Mesenchymal stem cell (in vitro differentiated cells and primary cell): ENCODE data around the gene PPP4R3B.
"Not testable (repeated sequence)": the region's sequence is repeated elsewhere in the genome, so short reads cannot be mapped to it uniquely, and the experiment has no call there.

ENCODE experiments used
- DNase-seq: peaks from one replicate; pipeline ENCODE4 v3.0.0-alpha.2; 2013
- H2AFZ ChIP-seq: one replicate; pipeline ENCODE4 v1.6.1; 2013; ENCODE audit warnings: low read depth, mild to moderate bottlenecking, control low read depth, inconsistent platforms, low read length, moderate library complexity
- H2AK5ac ChIP-seq: 2 replicates; pipeline ENCODE4 v1.6.1; 2013; ENCODE audit warnings: low read length, moderate library complexity, mild to moderate bottlenecking, inconsistent platforms; ENCODE audit not compliant: severe bottlenecking
- H2BK120ac ChIP-seq: one replicate; pipeline ENCODE4 v1.6.1; 2013; ENCODE audit warnings: low read depth, mild to moderate bottlenecking, inconsistent platforms, low read length, moderate library complexity
- H2BK12ac ChIP-seq, 2 experiments: one replicate each; pipeline ENCODE4 v1.6.1; 2013; ENCODE audit warnings: inconsistent platforms in 2 of 2, low read length in 2 of 2, mild to moderate bottlenecking in 2 of 2, moderate library complexity in 2 of 2, control low read depth in 1 of 2
- H2BK15ac ChIP-seq: one replicate; pipeline ENCODE4 v1.6.1; 2013; ENCODE audit warnings: mild to moderate bottlenecking, low read depth, inconsistent platforms; ENCODE audit not compliant: poor library complexity, severe bottlenecking
- H2BK5ac ChIP-seq: 2 replicates; pipeline ENCODE4 v1.6.1; 2013; ENCODE audit warnings: low read depth, mild to moderate bottlenecking, low read length, control low read depth, inconsistent platforms; ENCODE audit not compliant: poor library complexity, severe bottlenecking
- H3K14ac ChIP-seq, 2 experiments: one replicate each; pipeline ENCODE4 v1.6.1; 2013; ENCODE audit warnings: inconsistent platforms in 2 of 2, low read length in 2 of 2, control low read depth in 1 of 2, mild to moderate bottlenecking in 1 of 2, moderate library complexity in 1 of 2
- H3K18ac ChIP-seq, 2 experiments: one replicate each; pipeline ENCODE4 v1.6.1; 2013; ENCODE audit warnings: inconsistent platforms in 2 of 2, low read length in 2 of 2, control low read depth in 1 of 2, low read depth in 1 of 2, mild to moderate bottlenecking in 1 of 2
- H3K23ac ChIP-seq, 2 experiments: one replicate each; pipeline ENCODE4 v1.6.1; 2013; ENCODE audit warnings: inconsistent platforms in 2 of 2, low read length in 2 of 2, mild to moderate bottlenecking in 2 of 2, moderate library complexity in 2 of 2, control low read depth in 1 of 2
- H3K27ac ChIP-seq: 2 replicates; pipeline ENCODE4 v1.5.1; 2013; ENCODE audit warnings: mild to moderate bottlenecking, moderate library complexity, low read length, control low read depth, inconsistent platforms; ENCODE audit not compliant: poor library complexity, severe bottlenecking
- H3K27me3 ChIP-seq, 2 experiments: 2 replicates each; pipeline versions ENCODE4 v1.6.1 to v1.7.0; 2013; ENCODE audit warnings: low read length in 2 of 2, mild to moderate bottlenecking in 2 of 2, moderate library complexity in 2 of 2, control low read depth in 1 of 2, inconsistent platforms in 1 of 2; ENCODE audit not compliant: control insufficient read depth in 1 of 2, insufficient read depth in 1 of 2
- H3K36me3 ChIP-seq, 2 experiments: 2 replicates each; pipeline versions ENCODE4 v1.6.1 to v1.7.0; 2013; ENCODE audit warnings: low read length in 2 of 2, control low read depth in 1 of 2, inconsistent platforms in 1 of 2, low read depth in 1 of 2, mild to moderate bottlenecking in 1 of 2; ENCODE audit not compliant: insufficient read depth in 2 of 2, control insufficient read depth in 1 of 2
- H3K4ac ChIP-seq, 2 experiments: one replicate each; pipeline ENCODE4 v1.6.1; 2013; ENCODE audit warnings: inconsistent platforms in 2 of 2, low read length in 2 of 2, mild to moderate bottlenecking in 2 of 2, moderate library complexity in 2 of 2, control low read depth in 1 of 2, low read depth in 1 of 2
- H3K4me1 ChIP-seq: 2 replicates; pipeline ENCODE4 v1.6.1; 2013; ENCODE audit warnings: low read depth, low read length, control low read depth; ENCODE audit not compliant: control insufficient read depth, insufficient read depth
- H3K4me2 ChIP-seq: 2 replicates; pipeline ENCODE4 v1.6.1; 2013; ENCODE audit warnings: low read length, mild to moderate bottlenecking, inconsistent platforms; ENCODE audit not compliant: poor library complexity, severe bottlenecking
- H3K4me3 ChIP-seq, 2 experiments: 2 replicates each; pipeline versions ENCODE4 v1.5.1 to v1.7.0; 2013; ENCODE audit warnings: low read length in 2 of 2, mild to moderate bottlenecking in 2 of 2, control low read depth in 1 of 2, low read depth in 1 of 2; ENCODE audit not compliant: insufficient read depth in 1 of 2
- H3K79me1 ChIP-seq: replicated peaks from 2 replicates; pipeline ENCODE4 v1.6.1; 2013; ENCODE audit warnings: mild to moderate bottlenecking, control low read depth, low read length, inconsistent platforms; ENCODE audit not compliant: poor library complexity, severe bottlenecking
- H3K9ac ChIP-seq: 2 replicates; pipeline ENCODE4 v1.7.0; 2013; ENCODE audit warnings: mild to moderate bottlenecking, low read length, moderate library complexity
- H3K9me3 ChIP-seq: 2 replicates; pipeline ENCODE4 v1.7.0; 2013; ENCODE audit warnings: mild to moderate bottlenecking, low read length; ENCODE audit not compliant: control insufficient read depth
- H4K8ac ChIP-seq: one replicate; pipeline ENCODE4 v1.6.1; 2013; ENCODE audit warnings: inconsistent platforms, mild to moderate bottlenecking, low read length, moderate library complexity
- H4K91ac ChIP-seq: one replicate; pipeline ENCODE4 v1.6.1; 2013; ENCODE audit warnings: mild to moderate bottlenecking, low read length, inconsistent platforms
- WGBS: methylation state at CpG from one replicate; pipeline ENCODE4 v1.1.7; 2013; ENCODE audit warnings: mixed read lengths; 5-methylcytosine and 5-hydroxymethylcytosine counted together

The PPP4R3B gene

DNA sequence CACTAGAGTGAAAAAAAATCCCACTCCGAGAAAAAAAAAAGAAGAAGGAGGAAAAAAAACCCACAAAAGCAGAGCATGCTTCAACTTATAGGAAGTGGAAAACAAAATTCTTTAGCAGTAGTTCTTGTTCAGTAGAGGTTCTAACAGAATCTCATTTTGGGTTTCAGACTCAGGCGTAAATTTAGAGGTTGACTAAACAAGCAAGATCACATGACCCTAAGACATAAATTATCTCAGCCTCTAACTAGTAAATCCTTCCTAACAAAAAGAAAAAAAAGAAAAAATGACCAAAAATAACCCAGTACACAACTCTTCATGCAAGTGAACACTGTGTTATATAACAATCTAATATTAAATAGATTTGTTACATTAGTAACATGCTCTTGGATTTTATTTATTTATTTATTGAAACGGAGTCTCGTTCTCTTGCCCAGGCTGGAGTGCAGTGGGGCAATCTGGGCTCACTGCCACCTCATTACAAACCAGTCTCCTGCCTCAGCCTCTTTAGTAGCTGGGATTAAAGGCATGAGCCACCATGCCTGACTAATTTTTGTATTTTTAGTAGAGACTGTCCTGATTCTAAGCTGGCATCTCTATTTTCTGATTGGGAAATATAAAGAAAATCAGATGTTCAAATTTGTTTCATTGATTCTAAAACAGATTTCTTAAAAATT lies 35.4 kb downstream of the PPP4R3B start:
- H3K27ac ChIP-seq = no peak overlapping the region
- H3K27me3 ChIP-seq = no peaks in the 10 kb centered on the region
- no peak overlapping the region for H2BK12ac ChIP-seq
- no peak overlapping the region for H2BK120ac ChIP-seq
- H3K4me1 ChIP-seq = no peaks in the 10 kb centered on the region
- no peak overlapping the region for H3K14ac ChIP-seq
- no peak overlapping the region for H2AK5ac ChIP-seq
- no peak overlapping the region for H3K18ac ChIP-seq
- H3K23ac ChIP-seq = no peak overlapping the region
- peak overlapping the region; percentile 53 for H3K9ac ChIP-seq
- H2AFZ ChIP-seq = no peak overlapping the region
- H3K4ac ChIP-seq = no peak overlapping the region
- WGBS = 98% methylated on average over 4 of the region's 4 CpGs
- H3K36me3 ChIP-seq = peaks cover 0 to 67% of the 10 kb centered on the region in 2 experiments
- H2BK15ac ChIP-seq = no peak overlapping the region
- no peak overlapping the region for H3K4me3 ChIP-seq
- H2BK5ac ChIP-seq = no peak overlapping the region
- H3K4me2 ChIP-seq = no peak overlapping the region
- H3K79me1 ChIP-seq = peaks cover 4% of the 10 kb centered on the region
- no peak overlapping the region for H4K91ac ChIP-seq
- H3K9me3 ChIP-seq = no peaks in the 10 kb centered on the region
- no peak overlapping the region for H4K8ac ChIP-seq
- DNase-seq = peak; percentile 26

DNA sequence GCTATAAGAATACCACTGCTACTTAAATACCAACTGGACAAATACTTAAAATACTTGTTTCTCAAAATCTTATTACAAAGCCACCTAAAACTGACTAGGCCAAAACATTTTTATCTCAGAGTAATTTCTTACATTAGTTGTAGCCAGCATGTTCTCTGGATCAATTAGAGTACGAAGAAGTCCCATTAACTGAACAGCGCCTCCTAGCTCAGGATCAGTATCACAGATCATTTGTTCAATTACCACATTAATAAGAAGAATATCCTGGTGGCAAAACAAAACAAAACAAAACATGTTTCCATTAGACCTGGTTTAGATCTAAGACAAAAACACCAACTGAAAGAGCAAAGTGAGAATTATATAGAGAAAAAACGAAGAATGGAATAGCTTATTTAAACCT lies 36.0 kb downstream of the PPP4R3B start:
- Histone ChIP-seq H2BK12ac (no peak overlapping the region), H3K4ac (no peak overlapping the region), H3K18ac (no peak overlapping the region), H3K23ac (no peak overlapping the region), H2BK5ac (no peak overlapping the region), H3K27me3 (no peaks in the 10 kb centered on the region), H2BK120ac (no peak overlapping the region), H2AK5ac (no peak overlapping the region), H2BK15ac (no peak overlapping the region), H3K27ac (no peak overlapping the region), H4K8ac (no peak overlapping the region), H3K36me3 (peaks cover 0 to 67% of the 10 kb centered on the region in 2 experiments), H3K4me1 (no peaks in the 10 kb centered on the region), H3K4me3 (no peak overlapping the region), H4K91ac (no peak overlapping the region), H3K9me3 (no peaks in the 10 kb centered on the region), H3K79me1 (peaks cover 6% of the 10 kb centered on the region), H2AFZ (no peak overlapping the region), H3K4me2 (no peak overlapping the region), H3K9ac (no peak overlapping the region), H3K14ac (no peak overlapping the region)
- peak; percentile 24 for DNase-seq
- 82% methylated on average over 2 of the region's 3 CpGs for WGBS

DNA sequence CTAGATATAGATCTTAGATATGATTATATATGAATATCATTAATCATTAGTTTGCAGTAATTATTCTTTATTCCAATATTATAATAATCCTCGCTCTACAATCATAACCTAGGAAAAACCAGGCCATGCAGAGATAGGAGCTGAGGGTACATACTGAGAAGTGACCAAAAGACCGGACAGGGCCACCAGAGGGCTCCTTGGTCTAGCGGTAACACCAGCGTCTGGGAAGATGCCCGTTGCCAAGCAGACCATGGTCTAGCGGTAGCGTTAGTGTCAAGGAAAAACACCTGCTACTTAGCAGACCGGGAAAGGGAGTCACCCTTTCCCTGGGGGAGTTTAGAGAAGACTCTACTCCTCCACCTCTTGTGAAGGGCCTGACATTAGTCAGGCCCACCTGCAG lies 48.4 kb downstream of the PPP4R3B start:
- not testable (repeated sequence) for H3K23ac ChIP-seq, H3K79me1 ChIP-seq, H3K27ac ChIP-seq, H3K4me2 ChIP-seq, H2BK12ac ChIP-seq, H4K8ac ChIP-seq, H3K4ac ChIP-seq, H3K18ac ChIP-seq, H2AFZ ChIP-seq, DNase-seq, H2BK120ac ChIP-seq, H2AK5ac ChIP-seq, H3K9ac ChIP-seq, H3K27me3 ChIP-seq, H2BK15ac ChIP-seq, H3K4me3 ChIP-seq, H2BK5ac ChIP-seq, H3K14ac ChIP-seq, H3K9me3 ChIP-seq, H3K4me1 ChIP-seq, H4K91ac ChIP-seq
- H3K36me3 ChIP-seq = peaks cover 19 to 86% of the 10 kb centered on the region in 2 experiments
- 96% methylated on average over 8 of the region's 8 CpGs for WGBS

DNA sequence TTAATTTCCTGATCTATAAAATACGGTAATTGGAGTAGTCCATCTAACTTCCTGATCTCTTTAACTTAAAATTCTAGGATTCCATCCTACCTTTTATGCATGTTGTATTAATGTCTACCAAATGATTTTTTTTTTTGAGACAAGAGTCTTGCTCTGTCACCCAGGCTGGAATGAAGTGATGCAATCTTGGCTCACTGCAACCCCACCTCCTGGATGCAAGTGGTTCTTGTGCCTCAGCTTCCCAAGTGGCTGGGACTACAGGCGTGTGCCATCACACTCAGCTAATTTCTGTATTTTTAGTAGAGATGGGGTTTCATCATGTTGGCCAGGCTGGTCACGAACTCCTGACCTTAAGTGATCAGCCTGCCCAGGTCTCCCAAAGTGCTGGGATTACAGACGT lies 50.1 kb downstream of the PPP4R3B start:
- WGBS = 98% methylated on average over 3 of the region's 4 CpGs
- DNase-seq = no peak

More for the DNA sequence above, 50.1 kb downstream of the PPP4R3B start:
- H3K4me3 ChIP-seq = no peak overlapping the region
- H4K91ac ChIP-seq = no peak overlapping the region
- H3K4me1 ChIP-seq = no peaks in the 10 kb centered on the region
- H3K18ac ChIP-seq = no peak overlapping the region
- no peak overlapping the region for H2BK12ac ChIP-seq
- H3K4me2 ChIP-seq = no peak overlapping the region
- H3K27ac ChIP-seq = no peak overlapping the region
- no peak overlapping the region for H4K8ac ChIP-seq
- no peak overlapping the region for H2BK15ac ChIP-seq
- no peak overlapping the region for H2AFZ ChIP-seq
- no peak overlapping the region for H3K23ac ChIP-seq
- no peaks in the 10 kb centered on the region for H3K27me3 ChIP-seq
- peaks cover 24 to 88% of the 10 kb centered on the region in 2 experiments for H3K36me3 ChIP-seq
- no peak overlapping the region for H2AK5ac ChIP-seq
- H3K4ac ChIP-seq = no peak overlapping the region
- no peak overlapping the region for H3K14ac ChIP-seq
- H3K9ac ChIP-seq = no peak overlapping the region
- H2BK5ac ChIP-seq = no peak overlapping the region
- no peak overlapping the region for H2BK120ac ChIP-seq
- no peaks in the 10 kb centered on the region for H3K9me3 ChIP-seq
- peaks cover 7% of the 10 kb centered on the region for H3K79me1 ChIP-seq
